Endothelial cell of umbilical vein (primary cell): Measurements from ENCODE around the gene VANGL2.
"Not testable (repeated sequence)": the region's sequence is repeated elsewhere in the genome, so short reads cannot be mapped to it uniquely, and the experiment has no call there.

Experiments used
- EZH2 ChIP-seq: IDR thresholded peaks from 2 replicates; pipeline ENCODE4 v1.6.1; 2012; ENCODE audit warnings: borderline replicate concordance, low read depth, mild to moderate bottlenecking, moderate library complexity, low read length, inconsistent platforms; ENCODE audit not compliant: severe bottlenecking
- FOS ChIP-seq: IDR thresholded peaks from 2 replicates; pipeline ENCODE4 v1.6.1; 2011; ENCODE audit warnings: mild to moderate bottlenecking, low read length, moderate library complexity, borderline replicate concordance; ENCODE audit not compliant: insufficient read depth
- JUN ChIP-seq: IDR thresholded peaks from 2 replicates; pipeline ENCODE4 v1.6.1; 2011; ENCODE audit warnings: borderline replicate concordance, low read depth; ENCODE audit not compliant: insufficient read length, insufficient read depth
- MYC ChIP-seq: IDR thresholded peaks from one replicate; pipeline ENCODE4 v1.6.1; 2011; ENCODE audit warnings: mild to moderate bottlenecking, low read depth, low read length
- POLR2A ChIP-seq: IDR thresholded peaks from 2 replicates; pipeline ENCODE4 v1.6.1; 2012; ENCODE audit warnings: low read depth, mild to moderate bottlenecking, control low read depth, low read length
- POLR2AphosphoS5 ChIP-seq: IDR thresholded peaks from 2 replicates; pipeline ENCODE4 v1.6.1; 2012; ENCODE audit warnings: low read depth, mild to moderate bottlenecking, control low read depth, low read length, moderate library complexity; ENCODE audit not compliant: insufficient read depth
- TF ChIP-seq, protein P1 (sequence below), 2 donors: IDR thresholded peaks; 1 replicate in 1 of 2; 2 replicates in 1 of 2; pipeline ENCODE4 v1.5.1; 2011; ENCODE audit warnings: low read length in 2 of 2, mild to moderate bottlenecking in 2 of 2, moderate library complexity in 2 of 2, control low read depth in 1 of 2, inconsistent platforms in 1 of 2, low read depth in 1 of 2; ENCODE audit not compliant: insufficient read depth in 1 of 2; ENCODE audit errors: extremely low read depth in 1 of 2
- TF ChIP-seq, protein P2 (sequence below): IDR thresholded peaks from 2 replicates; pipeline ENCODE4 v1.6.1; 2011; ENCODE audit not compliant: insufficient read depth, insufficient read length

DNA sequence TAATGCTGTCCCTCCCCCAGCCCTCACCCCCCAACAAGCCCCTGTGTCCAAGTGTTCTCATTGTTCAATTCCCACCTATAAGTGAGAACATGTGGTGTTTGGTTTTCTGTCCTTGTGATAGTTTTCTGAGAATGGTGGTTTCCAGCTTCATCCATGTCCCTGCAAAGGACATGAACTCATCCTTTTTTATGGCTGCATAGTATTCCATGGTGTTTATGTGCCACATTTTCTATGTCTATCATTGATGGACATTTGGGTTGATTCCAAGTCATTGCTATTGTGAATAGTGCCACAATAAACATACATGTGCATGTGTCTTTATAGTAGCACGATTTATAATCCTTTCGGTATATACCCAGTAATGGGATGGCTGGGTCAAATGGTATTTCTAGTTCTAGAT lies 15.6 kb upstream of the VANGL2 start:
- TF ChIP-seq POLR2A, POLR2AphosphoS5, EZH2, JUN, MYC, FOS: not testable (repeated sequence)
- TF ChIP-seq, protein P1, sequence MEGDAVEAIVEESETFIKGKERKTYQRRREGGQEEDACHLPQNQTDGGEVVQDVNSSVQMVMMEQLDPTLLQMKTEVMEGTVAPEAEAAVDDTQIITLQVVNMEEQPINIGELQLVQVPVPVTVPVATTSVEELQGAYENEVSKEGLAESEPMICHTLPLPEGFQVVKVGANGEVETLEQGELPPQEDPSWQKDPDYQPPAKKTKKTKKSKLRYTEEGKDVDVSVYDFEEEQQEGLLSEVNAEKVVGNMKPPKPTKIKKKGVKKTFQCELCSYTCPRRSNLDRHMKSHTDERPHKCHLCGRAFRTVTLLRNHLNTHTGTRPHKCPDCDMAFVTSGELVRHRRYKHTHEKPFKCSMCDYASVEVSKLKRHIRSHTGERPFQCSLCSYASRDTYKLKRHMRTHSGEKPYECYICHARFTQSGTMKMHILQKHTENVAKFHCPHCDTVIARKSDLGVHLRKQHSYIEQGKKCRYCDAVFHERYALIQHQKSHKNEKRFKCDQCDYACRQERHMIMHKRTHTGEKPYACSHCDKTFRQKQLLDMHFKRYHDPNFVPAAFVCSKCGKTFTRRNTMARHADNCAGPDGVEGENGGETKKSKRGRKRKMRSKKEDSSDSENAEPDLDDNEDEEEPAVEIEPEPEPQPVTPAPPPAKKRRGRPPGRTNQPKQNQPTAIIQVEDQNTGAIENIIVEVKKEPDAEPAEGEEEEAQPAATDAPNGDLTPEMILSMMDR (IDR thresholded peaks at IDR 0.05; ENCODE audit: extremely low read depth in 1 of 2, insufficient read depth in 1 of 2, low read depth in 1 of 2, low read length in 2 of 2), result not testable (repeated sequence)
- TF ChIP-seq, protein P2, sequence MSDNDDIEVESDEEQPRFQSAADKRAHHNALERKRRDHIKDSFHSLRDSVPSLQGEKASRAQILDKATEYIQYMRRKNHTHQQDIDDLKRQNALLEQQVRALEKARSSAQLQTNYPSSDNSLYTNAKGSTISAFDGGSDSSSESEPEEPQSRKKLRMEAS, result not testable (repeated sequence)
